HEK293 (cell line): ENCODE measurements around the gene GCH1.

ENCODE experiments used
- MZF1 ChIP-seq: fragments of 450-650 bp; formaldehyde crosslinking; IDR thresholded peaks from 2 replicates; pipeline ENCODE4 v1.5.1; 2017; ENCODE audit warnings: missing biosample characterization, missing genetic modification characterization, borderline replicate concordance
- PRDM10 ChIP-seq: fragments of 450-650 bp; formaldehyde crosslinking; IDR thresholded peaks from 2 replicates; pipeline ENCODE4 v1.5.1; 2016; ENCODE audit warnings: missing biosample characterization, missing genetic modification characterization
- RBAK ChIP-seq: fragments of 450-650 bp; formaldehyde crosslinking; IDR thresholded peaks from 2 replicates; pipeline ENCODE4 v1.5.1; 2016; ENCODE audit warnings: missing biosample characterization, missing genetic modification characterization
- TCF7L2 ChIP-seq: IDR thresholded peaks from 2 replicates; pipeline ENCODE4 v1.6.1; 2011; ENCODE audit warnings: low read depth, mild to moderate bottlenecking, inconsistent platforms, low read length, moderate library complexity, borderline replicate concordance
- TRIM28 ChIP-seq: IDR thresholded peaks from 2 replicates; pipeline ENCODE4 v1.6.1; 2011; ENCODE audit warnings: low read length, control low read depth, borderline replicate concordance
- ZNF174 ChIP-seq: fragments of 450-650 bp; formaldehyde crosslinking; IDR thresholded peaks from 2 replicates; pipeline ENCODE4 v1.5.0; 2017; ENCODE audit warnings: missing biosample characterization, mild to moderate bottlenecking, missing genetic modification characterization
- ZNF274 ChIP-seq, 2 experiments: fragments of 200-500 bp in 1 of 2; fragments of 450-650 bp in 1 of 2; sonication (Bioruptor generic) in 1 of 2; formaldehyde crosslinking in 1 of 2; IDR thresholded peaks; 2 replicates each; pipeline versions ENCODE4 v1.5.1 to v1.6.1; 2014 to 2016; ENCODE audit warnings: borderline replicate concordance in 1 of 2, inconsistent platforms in 1 of 2, low read length in 1 of 2, missing biosample characterization in 1 of 2, missing genetic modification characterization in 1 of 2
- ZNF701 ChIP-seq: fragments of 450-650 bp; formaldehyde crosslinking; IDR thresholded peaks from 2 replicates; pipeline ENCODE4 v1.5.1; 2016; ENCODE audit warnings: missing biosample characterization, missing genetic modification characterization
- ZNF837 ChIP-seq: fragments of 450-650 bp; formaldehyde crosslinking; IDR thresholded peaks from 2 replicates; pipeline ENCODE4 v1.5.1; 2016; ENCODE audit warnings: missing biosample characterization, missing genetic modification characterization
- TF ChIP-seq, protein P1 (sequence below): fragments of 450-650 bp; formaldehyde crosslinking; IDR thresholded peaks from 2 replicates; pipeline ENCODE4 v1.5.1; 2016; ENCODE audit warnings: missing biosample characterization, missing genetic modification characterization
- TF ChIP-seq, protein P2 (sequence below): fragments of 450-650 bp; formaldehyde crosslinking; IDR thresholded peaks from 2 replicates; pipeline ENCODE4 v1.5.1; 2016; ENCODE audit warnings: missing biosample characterization, missing genetic modification characterization
- TF ChIP-seq, protein P3 (sequence below): fragments of 450-650 bp; formaldehyde crosslinking; IDR thresholded peaks from 2 replicates; pipeline ENCODE4 v1.5.1; 2016; ENCODE audit warnings: missing biosample characterization, missing genetic modification characterization
- TF ChIP-seq, protein P4 (sequence below): fragments of 450-650 bp; IDR thresholded peaks from 2 replicates; pipeline ENCODE4 v1.5.1; 2018; ENCODE audit warnings: missing biosample characterization, missing genetic modification characterization

- TF ChIP-seq RBAK (tag by site-specific recombination) (no peak), ZNF274 (IDR thresholded peaks at IDR 0.05; ENCODE audit: low read length) (no peak), ZNF274 (tag by site-specific recombination; IDR thresholded peaks at IDR 0.05; ENCODE audit: borderline replicate concordance) (no peak), ZNF174 (tag by site-specific recombination) (no peak), TCF7L2 (no peak), ZNF837 (tag by site-specific recombination) (no peak), PRDM10 (no peak), MZF1 (no peak), TRIM28 (no peak), ZNF701 (tag by site-specific recombination) (no peak)
- TF ChIP-seq, protein P1, sequence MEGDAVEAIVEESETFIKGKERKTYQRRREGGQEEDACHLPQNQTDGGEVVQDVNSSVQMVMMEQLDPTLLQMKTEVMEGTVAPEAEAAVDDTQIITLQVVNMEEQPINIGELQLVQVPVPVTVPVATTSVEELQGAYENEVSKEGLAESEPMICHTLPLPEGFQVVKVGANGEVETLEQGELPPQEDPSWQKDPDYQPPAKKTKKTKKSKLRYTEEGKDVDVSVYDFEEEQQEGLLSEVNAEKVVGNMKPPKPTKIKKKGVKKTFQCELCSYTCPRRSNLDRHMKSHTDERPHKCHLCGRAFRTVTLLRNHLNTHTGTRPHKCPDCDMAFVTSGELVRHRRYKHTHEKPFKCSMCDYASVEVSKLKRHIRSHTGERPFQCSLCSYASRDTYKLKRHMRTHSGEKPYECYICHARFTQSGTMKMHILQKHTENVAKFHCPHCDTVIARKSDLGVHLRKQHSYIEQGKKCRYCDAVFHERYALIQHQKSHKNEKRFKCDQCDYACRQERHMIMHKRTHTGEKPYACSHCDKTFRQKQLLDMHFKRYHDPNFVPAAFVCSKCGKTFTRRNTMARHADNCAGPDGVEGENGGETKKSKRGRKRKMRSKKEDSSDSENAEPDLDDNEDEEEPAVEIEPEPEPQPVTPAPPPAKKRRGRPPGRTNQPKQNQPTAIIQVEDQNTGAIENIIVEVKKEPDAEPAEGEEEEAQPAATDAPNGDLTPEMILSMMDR (tag by site-specific recombination), result no peak
- TF ChIP-seq, protein P2, sequence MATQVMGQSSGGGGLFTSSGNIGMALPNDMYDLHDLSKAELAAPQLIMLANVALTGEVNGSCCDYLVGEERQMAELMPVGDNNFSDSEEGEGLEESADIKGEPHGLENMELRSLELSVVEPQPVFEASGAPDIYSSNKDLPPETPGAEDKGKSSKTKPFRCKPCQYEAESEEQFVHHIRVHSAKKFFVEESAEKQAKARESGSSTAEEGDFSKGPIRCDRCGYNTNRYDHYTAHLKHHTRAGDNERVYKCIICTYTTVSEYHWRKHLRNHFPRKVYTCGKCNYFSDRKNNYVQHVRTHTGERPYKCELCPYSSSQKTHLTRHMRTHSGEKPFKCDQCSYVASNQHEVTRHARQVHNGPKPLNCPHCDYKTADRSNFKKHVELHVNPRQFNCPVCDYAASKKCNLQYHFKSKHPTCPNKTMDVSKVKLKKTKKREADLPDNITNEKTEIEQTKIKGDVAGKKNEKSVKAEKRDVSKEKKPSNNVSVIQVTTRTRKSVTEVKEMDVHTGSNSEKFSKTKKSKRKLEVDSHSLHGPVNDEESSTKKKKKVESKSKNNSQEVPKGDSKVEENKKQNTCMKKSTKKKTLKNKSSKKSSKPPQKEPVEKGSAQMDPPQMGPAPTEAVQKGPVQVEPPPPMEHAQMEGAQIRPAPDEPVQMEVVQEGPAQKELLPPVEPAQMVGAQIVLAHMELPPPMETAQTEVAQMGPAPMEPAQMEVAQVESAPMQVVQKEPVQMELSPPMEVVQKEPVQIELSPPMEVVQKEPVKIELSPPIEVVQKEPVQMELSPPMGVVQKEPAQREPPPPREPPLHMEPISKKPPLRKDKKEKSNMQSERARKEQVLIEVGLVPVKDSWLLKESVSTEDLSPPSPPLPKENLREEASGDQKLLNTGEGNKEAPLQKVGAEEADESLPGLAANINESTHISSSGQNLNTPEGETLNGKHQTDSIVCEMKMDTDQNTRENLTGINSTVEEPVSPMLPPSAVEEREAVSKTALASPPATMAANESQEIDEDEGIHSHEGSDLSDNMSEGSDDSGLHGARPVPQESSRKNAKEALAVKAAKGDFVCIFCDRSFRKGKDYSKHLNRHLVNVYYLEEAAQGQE, result no peak
- TF ChIP-seq, protein P3, sequence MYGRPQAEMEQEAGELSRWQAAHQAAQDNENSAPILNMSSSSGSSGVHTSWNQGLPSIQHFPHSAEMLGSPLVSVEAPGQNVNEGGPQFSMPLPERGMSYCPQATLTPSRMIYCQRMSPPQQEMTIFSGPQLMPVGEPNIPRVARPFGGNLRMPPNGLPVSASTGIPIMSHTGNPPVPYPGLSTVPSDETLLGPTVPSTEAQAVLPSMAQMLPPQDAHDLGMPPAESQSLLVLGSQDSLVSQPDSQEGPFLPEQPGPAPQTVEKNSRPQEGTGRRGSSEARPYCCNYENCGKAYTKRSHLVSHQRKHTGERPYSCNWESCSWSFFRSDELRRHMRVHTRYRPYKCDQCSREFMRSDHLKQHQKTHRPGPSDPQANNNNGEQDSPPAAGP, result no peak
- TF ChIP-seq, protein P4, sequence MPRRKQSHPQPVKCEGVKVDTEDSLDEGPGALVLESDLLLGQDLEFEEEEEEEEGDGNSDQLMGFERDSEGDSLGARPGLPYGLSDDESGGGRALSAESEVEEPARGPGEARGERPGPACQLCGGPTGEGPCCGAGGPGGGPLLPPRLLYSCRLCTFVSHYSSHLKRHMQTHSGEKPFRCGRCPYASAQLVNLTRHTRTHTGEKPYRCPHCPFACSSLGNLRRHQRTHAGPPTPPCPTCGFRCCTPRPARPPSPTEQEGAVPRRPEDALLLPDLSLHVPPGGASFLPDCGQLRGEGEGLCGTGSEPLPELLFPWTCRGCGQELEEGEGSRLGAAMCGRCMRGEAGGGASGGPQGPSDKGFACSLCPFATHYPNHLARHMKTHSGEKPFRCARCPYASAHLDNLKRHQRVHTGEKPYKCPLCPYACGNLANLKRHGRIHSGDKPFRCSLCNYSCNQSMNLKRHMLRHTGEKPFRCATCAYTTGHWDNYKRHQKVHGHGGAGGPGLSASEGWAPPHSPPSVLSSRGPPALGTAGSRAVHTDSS, result no peak
Measured at GRCh38 chr14:54828037-54828436, 74.6 kb downstream of the GCH1 start.
